Caco-2 (cell line): ENCODE measurements around the gene TLE7. TPM values are rescaled to one million over a fixed set of nuclear protein-coding genes. Genes with fewer than 3 reads are reported as not detected.

Experiments used
- BruUV-seq: library from RNA; stranded (reverse); fragments of 400-500 nt; replicated peaks from 2 replicates; lab custom pipeline; 2021; lab: Mats Ljungman, UMichigan
- CTCF ChIA-PET: fragments of 300-600 bp; sonication (Branson Sonifier 250); formaldehyde crosslinking; loops from one replicate; lab custom pipeline; 2022; ENCODE audit warnings: antibody characterized with exemption; lab: Charles Lee
- POLR2A ChIA-PET: fragments of 300-600 bp; sonication (Branson Sonifier 250); formaldehyde crosslinking; loops from one replicate; lab custom pipeline; 2022; ENCODE audit warnings: antibody characterized with exemption; lab: Charles Lee
- DNase-seq, 2 experiments: peaks; one replicate each; pipeline versions ENCODE4 v3.0.0 to v3.0.0-alpha.2; 2020 to 2022
- H3K27me3 ChIP-seq: replicated peaks from 2 replicates; pipeline ENCODE4 v1.6.0; 2011; ENCODE audit warnings: low read length; ENCODE audit not compliant: control insufficient read depth, insufficient read depth
- H3K36me3 ChIP-seq: 2 replicates; pipeline ENCODE4 v1.5.1; 2011; ENCODE audit warnings: low read length; ENCODE audit not compliant: control insufficient read depth, insufficient read depth
- H3K4me1 ChIP-seq: fragments of 250-450 bp; sonication (Bioruptor Pico); 2 replicates; pipeline ENCODE4 v1.5.1; 2020; ENCODE audit warnings: mild to moderate bottlenecking
- H3K4me3 ChIP-seq: 2 replicates; pipeline ENCODE4 v1.5.1; 2011; ENCODE audit warnings: low read depth, mild to moderate bottlenecking, control low read depth, low read length
- H3K9me3 ChIP-seq: fragments of 250-450 bp; sonication (Bioruptor Pico); 2 replicates; pipeline ENCODE4 v1.5.1; 2020; ENCODE audit warnings: mild to moderate bottlenecking, moderate library complexity
- H3K27ac Mint-ChIP-seq: one replicate; pipeline ENCODE4 v1.8.0; 2022; ENCODE audit warnings: mixed read lengths; ENCODE audit not compliant: unreplicated experiment
- H3K27me3 Mint-ChIP-seq: one replicate; pipeline ENCODE4 v1.8.0; 2022; ENCODE audit warnings: mixed read lengths; ENCODE audit not compliant: insufficient read depth, unreplicated experiment
- H3K36me3 Mint-ChIP-seq: one replicate; pipeline ENCODE4 v1.8.0; 2022; ENCODE audit warnings: mild to moderate bottlenecking, mixed read lengths; ENCODE audit not compliant: insufficient read depth, unreplicated experiment
- H3K4me1 Mint-ChIP-seq: one replicate; pipeline ENCODE4 v1.8.0; 2022; ENCODE audit warnings: low read depth, mixed read lengths; ENCODE audit not compliant: unreplicated experiment
- H3K4me3 Mint-ChIP-seq: one replicate; pipeline ENCODE4 v1.8.0; 2022; ENCODE audit warnings: mild to moderate bottlenecking, moderate library complexity, mixed read lengths; ENCODE audit not compliant: unreplicated experiment
- H3K9me3 Mint-ChIP-seq: one replicate; pipeline ENCODE4 v1.8.0; 2022; ENCODE audit warnings: mixed read lengths; ENCODE audit not compliant: unreplicated experiment
- intact Hi-C: fragments of 100-400 bp; cut with micrococcal nuclease; formaldehyde crosslinking; loops from one replicate; pipeline ENCODE4 v1.10.0; 2022; ENCODE audit not compliant: unreplicated experiment
- total RNA-seq: library from RNA; stranded (reverse); gene quantifications from 2 replicates; pipeline ENCODE4 v1.2.3, GENCODE V29; 2022
- TF ChIP-seq, protein P1 (sequence below), 2 experiments: fragments of 200-600 bp in 1 of 2; IDR thresholded peaks; 1 replicate in 1 of 2; 2 replicates in 1 of 2; pipeline versions ENCODE4 v1.5.1 to v1.8.0; 2011 to 2022; ENCODE audit warnings: antibody characterized with exemption in 1 of 2, control low read depth in 1 of 2, inconsistent platforms in 1 of 2, low read depth in 1 of 2, low read length in 1 of 2, mild to moderate bottlenecking in 1 of 2, moderate library complexity in 1 of 2; ENCODE audit not compliant: insufficient read depth in 1 of 2, severe bottlenecking in 1 of 2, unreplicated experiment in 1 of 2

TLE7 gene
- total RNA-seq, 1 experiment from 2014 or later, result not detected

- no peak for DNase-seq
- no TSS peak for BruUV-seq
- Mint-ChIP-seq H3K27me3 (no peaks in the 10 kb centered on the region), H3K27ac (no peak overlapping the region), H3K9me3 (peaks cover 63% of the 10 kb centered on the region), H3K36me3 (peaks cover 40% of the 10 kb centered on the region), H3K4me3 (no peak overlapping the region), H3K4me1 (no peaks in the 10 kb centered on the region)
- H3K9me3 ChIP-seq, result peaks cover 42% of the 10 kb centered on the region
- no peaks in the 10 kb centered on the region for H3K4me1 ChIP-seq
- TF ChIP-seq, protein P1, sequence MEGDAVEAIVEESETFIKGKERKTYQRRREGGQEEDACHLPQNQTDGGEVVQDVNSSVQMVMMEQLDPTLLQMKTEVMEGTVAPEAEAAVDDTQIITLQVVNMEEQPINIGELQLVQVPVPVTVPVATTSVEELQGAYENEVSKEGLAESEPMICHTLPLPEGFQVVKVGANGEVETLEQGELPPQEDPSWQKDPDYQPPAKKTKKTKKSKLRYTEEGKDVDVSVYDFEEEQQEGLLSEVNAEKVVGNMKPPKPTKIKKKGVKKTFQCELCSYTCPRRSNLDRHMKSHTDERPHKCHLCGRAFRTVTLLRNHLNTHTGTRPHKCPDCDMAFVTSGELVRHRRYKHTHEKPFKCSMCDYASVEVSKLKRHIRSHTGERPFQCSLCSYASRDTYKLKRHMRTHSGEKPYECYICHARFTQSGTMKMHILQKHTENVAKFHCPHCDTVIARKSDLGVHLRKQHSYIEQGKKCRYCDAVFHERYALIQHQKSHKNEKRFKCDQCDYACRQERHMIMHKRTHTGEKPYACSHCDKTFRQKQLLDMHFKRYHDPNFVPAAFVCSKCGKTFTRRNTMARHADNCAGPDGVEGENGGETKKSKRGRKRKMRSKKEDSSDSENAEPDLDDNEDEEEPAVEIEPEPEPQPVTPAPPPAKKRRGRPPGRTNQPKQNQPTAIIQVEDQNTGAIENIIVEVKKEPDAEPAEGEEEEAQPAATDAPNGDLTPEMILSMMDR (IDR thresholded peaks at IDR 0.05; ENCODE audit: insufficient read depth in 1 of 2, low read depth in 1 of 2, low read length in 1 of 2, severe bottlenecking in 1 of 2, unreplicated experiment in 1 of 2), result no peak
- H3K4me3 ChIP-seq, result no peak overlapping the region
- H3K36me3 ChIP-seq, result peaks cover 5% of the 10 kb centered on the region
- CTCF ChIA-PET, result no interaction called here
- POLR2A ChIA-PET, result no interaction called here
- H3K27me3 ChIP-seq, result no peaks in the 10 kb centered on the region
- intact Hi-C loops, result no loop called here
These were observed 7.2 kb upstream of the TLE7 start for GRCh38 chr16:71449020-71449419.

- H3K4me1 ChIP-seq, result no peaks in the 10 kb centered on the region
- peaks cover 40% of the 10 kb centered on the region for H3K36me3 Mint-ChIP-seq
- no peaks in the 10 kb centered on the region for H3K4me1 Mint-ChIP-seq
- POLR2A ChIA-PET, result no interaction called here
- H3K27me3 ChIP-seq, result no peaks in the 10 kb centered on the region
- H3K9me3 ChIP-seq, result peaks cover 46% of the 10 kb centered on the region
- no peaks in the 10 kb centered on the region for H3K27me3 Mint-ChIP-seq
- H3K27ac Mint-ChIP-seq, result no peak overlapping the region
- intact Hi-C loops, result no loop called here
- DNase-seq, result no peak
- CTCF ChIA-PET, result no interaction called here
- H3K9me3 Mint-ChIP-seq, result peaks cover 70% of the 10 kb centered on the region
- no peak overlapping the region for H3K4me3 Mint-ChIP-seq
- peaks cover 5% of the 10 kb centered on the region for H3K36me3 ChIP-seq
- TF ChIP-seq, protein P1 (IDR thresholded peaks at IDR 0.05; ENCODE audit: insufficient read depth in 1 of 2, low read depth in 1 of 2, low read length in 1 of 2, severe bottlenecking in 1 of 2, unreplicated experiment in 1 of 2), result no peak
- BruUV-seq, result no TSS peak
- no peak overlapping the region for H3K4me3 ChIP-seq
These were observed 6.5 kb upstream of the TLE7 start for GRCh38 chr16:71448274-71448866.

DNA sequence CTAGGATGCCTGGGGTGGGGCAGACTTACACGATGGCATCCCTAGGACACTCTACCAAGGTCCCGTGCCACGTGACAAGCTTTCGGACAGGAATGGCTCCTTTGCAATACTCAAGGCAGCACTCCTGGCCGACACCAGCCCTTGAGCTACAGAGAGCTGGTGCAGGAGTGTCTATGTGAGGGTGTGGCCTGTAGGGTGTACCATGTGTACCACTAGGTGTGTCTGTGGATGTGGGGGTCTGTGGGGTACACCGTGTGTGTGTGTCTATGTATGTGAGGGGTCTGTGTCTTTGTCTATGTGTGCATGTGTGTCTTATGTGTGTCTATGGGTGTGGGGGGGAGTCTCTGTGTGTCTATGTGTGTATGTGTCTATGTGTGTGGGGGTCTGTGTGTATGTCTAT lies 1.9 kb upstream of the TLE7 start:
- intact Hi-C loops, result no loop called here
- ChIA-PET POLR2A (no interaction called here), CTCF (no interaction called here)
- H3K36me3 ChIP-seq, result 0 out of 2 replicates have a peak, but pooled peaks cover 1% of the 10 kb centered on the region
- H3K27me3 ChIP-seq, result no peaks in the 10 kb centered on the region
- no peaks in the 10 kb centered on the region for H3K4me1 Mint-ChIP-seq
- TF ChIP-seq, protein P1 (IDR thresholded peaks at IDR 0.05; ENCODE audit: insufficient read depth in 1 of 2, low read depth in 1 of 2, low read length in 1 of 2, severe bottlenecking in 1 of 2, unreplicated experiment in 1 of 2), result no peak
- no peak overlapping the region for H3K4me3 ChIP-seq
- H3K36me3 Mint-ChIP-seq, result peaks cover 3% of the 10 kb centered on the region
- no peak for DNase-seq
- no peak overlapping the region for H3K27ac Mint-ChIP-seq
- H3K9me3 Mint-ChIP-seq, result peaks cover 31% of the 10 kb centered on the region
- no peaks in the 10 kb centered on the region for H3K4me1 ChIP-seq
- BruUV-seq, result no TSS peak
- peaks cover 35% of the 10 kb centered on the region for H3K9me3 ChIP-seq
- H3K4me3 Mint-ChIP-seq, result no peak overlapping the region
- peaks cover 9% of the 10 kb centered on the region for H3K27me3 Mint-ChIP-seq
